ENCODE results near the gene GCM1.

DNA sequence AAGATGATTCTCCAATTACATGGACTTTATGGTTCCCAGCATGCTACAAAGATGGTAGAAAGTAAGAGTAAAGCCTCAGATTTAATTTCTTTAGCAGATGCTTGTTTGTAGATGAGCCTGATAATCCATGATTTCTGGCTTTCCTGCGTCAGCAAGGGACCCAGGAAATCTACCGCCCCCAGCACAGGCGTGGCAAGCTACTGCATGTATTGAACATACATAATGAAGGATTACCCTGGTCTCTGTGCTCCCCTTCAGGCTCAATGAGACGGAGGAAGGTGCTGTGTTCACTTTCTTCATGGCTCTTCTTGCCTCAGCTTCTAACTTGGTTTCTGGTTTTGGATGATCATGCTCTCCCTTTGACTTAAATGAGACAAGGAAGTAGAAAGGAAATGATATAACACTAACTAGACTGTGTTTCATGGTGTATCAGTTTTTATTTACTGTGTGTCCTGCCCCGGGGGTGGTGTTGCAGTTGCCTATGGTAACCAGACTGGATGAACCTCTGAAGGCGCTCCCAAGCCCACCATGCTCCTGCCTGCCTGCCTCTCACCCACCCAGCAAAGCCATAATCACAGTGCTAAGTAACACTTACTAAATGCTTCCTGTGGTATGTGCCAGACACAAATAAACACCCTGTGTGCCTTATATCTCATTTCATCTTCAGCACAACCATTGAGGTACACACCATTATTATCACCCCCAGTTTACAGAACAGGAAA lies 17.9 kb downstream of the GCM1 start:
- TF ChIP-seq CTCF (IDR thresholded peaks at IDR 0.05; ENCODE audit: borderline replicate concordance, extremely low read depth, low read length, poor library complexity, severe bottlenecking) (no peak), EZH2 (IDR thresholded peaks at IDR 0.05; ENCODE audit: borderline replicate concordance, low read depth, low read length, severe bottlenecking) (no peak)

All from DND-41 (cell line).